Activated naive CD8-positive, alpha-beta T cell treated with anti-CD3 and anti-CD28 coated beads for 36 hours (primary cell): ENCODE data around the gene GNAL. TPM values are rescaled to one million over a fixed set of nuclear protein-coding genes. Genes with fewer than 3 reads are reported as not detected.
"Not testable (repeated sequence)": the region's sequence is repeated elsewhere in the genome, so short reads cannot be mapped to it uniquely, and the experiment has no call there.

ENCODE experiments used
- DNase-seq: peaks from one replicate; pipeline ENCODE4 v3.0.0; 2021
- H3K27ac Mint-ChIP-seq: one replicate; pipeline ENCODE4 v1.8.0; 2022; ENCODE audit warnings: mild to moderate bottlenecking, moderate library complexity, mixed read lengths
- H3K27me3 Mint-ChIP-seq: one replicate; pipeline ENCODE4 v1.8.0; 2022; ENCODE audit warnings: mild to moderate bottlenecking, mixed read lengths
- H3K36me3 Mint-ChIP-seq: one replicate; pipeline ENCODE4 v1.8.0; 2021; ENCODE audit warnings: mild to moderate bottlenecking, mixed read lengths
- H3K4me1 Mint-ChIP-seq: one replicate; pipeline ENCODE4 v1.8.0; 2021; ENCODE audit warnings: mixed read lengths
- H3K4me3 Mint-ChIP-seq: one replicate; pipeline ENCODE4 v1.8.0; 2022; ENCODE audit warnings: mild to moderate bottlenecking, moderate library complexity, mixed read lengths
- H3K9me3 Mint-ChIP-seq: one replicate; pipeline ENCODE4 v1.8.0; 2022; ENCODE audit warnings: mixed read lengths
- total RNA-seq, 2 experiments: library from RNA; stranded (reverse); gene quantifications; one replicate each; pipeline ENCODE4 v1.2.3, GENCODE V29; 2021

GNAL gene
- total RNA-seq, 2 experiments from 2014 or later: 0.04 TPM; not detected in 1

DNA sequence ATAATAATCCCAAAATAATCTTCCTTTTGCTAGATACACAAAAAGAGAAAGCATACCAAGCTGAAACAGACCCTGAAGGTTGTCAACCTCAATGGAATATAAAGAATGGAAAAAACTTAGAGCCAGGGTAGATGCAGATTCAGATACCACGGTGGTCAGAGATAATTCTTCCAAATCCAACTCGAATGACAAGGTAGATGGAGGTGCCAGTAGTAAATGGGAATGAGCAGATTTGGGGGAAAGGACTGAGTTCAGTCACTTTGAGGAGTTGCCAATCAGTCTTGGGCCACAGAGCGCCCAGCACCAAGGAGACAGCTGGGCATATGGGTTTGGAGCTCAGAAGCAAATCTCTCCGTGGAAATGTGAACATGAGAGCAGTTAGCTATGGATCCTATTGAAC is 158.7 kb downstream of the GNAL start:
- no peaks in the 10 kb centered on the region for H3K9me3 Mint-ChIP-seq
- peaks cover 2% of the 10 kb centered on the region for H3K36me3 Mint-ChIP-seq
- H3K4me3 Mint-ChIP-seq: no peak overlapping the region
- no peaks in the 10 kb centered on the region for H3K27me3 Mint-ChIP-seq
- peaks cover 25% of the 10 kb centered on the region for H3K4me1 Mint-ChIP-seq
- DNase-seq: no peak
- no peak overlapping the region for H3K27ac Mint-ChIP-seq

DNA sequence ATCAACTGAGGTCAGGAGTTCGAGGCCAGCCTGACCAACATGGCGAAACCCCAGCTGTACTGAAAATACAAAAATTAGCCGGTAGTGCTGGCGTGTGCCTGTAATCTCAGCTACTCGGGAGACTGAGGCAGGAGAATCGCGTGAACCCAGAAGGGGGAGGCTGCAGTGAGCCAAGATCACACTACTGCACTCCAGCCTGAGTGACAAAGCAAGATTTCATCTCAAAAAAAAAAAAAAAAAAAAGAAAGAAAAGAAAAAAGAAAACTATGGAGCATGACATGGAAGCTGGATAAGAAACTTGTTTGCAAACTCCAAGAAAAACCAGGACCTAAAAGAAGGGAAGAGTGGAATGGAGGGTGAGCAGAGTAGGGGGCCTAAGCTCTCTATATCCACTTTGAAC is 160.2 kb downstream of the GNAL start:
- H3K27ac Mint-ChIP-seq: peak overlapping the region; percentile 58
- H3K4me3 Mint-ChIP-seq: no peak overlapping the region
- peaks cover 35% of the 10 kb centered on the region for H3K4me1 Mint-ChIP-seq
- H3K9me3 Mint-ChIP-seq: no peaks in the 10 kb centered on the region
- no peak for DNase-seq
- peaks cover 2% of the 10 kb centered on the region for H3K36me3 Mint-ChIP-seq
- H3K27me3 Mint-ChIP-seq: no peaks in the 10 kb centered on the region

DNA sequence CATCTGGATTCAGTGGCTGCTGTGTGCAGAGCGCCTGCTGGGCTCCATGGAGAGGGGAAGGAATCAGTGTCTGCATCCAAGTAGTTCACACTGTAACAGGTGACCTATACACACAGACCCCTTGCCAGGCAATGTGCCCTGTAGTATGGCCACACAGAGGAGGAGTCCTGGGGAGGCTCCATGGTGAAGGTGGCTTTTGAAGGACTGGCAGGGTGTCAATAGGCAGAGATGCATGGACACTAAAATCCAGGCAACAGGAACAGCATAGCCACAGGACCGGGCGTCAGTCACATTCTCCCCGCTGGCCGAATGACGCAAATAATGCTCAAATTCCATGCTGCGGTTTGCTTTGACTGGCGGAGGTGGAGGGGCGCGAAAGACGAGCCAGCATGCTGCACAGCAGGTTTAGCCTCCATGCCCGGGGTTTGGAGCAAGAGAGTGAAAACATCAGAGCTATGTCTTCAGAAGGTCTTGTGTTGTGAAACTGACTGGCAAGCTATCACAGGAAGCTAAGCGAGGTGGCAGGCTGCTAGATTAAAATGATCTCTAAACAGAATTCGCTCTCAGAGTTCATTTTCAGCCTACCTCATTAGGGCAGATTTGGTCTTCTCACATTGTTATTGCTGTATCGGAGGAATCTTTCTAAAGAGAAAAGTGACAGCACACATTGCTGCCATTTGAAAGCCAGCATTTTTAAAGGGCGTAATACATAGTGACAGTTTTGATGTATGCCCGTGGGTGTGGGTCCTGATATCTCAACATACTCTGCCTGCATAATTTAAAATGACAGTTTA is 161.0 kb downstream of the GNAL start:
- H3K27me3 Mint-ChIP-seq: no peaks in the 10 kb centered on the region
- H3K36me3 Mint-ChIP-seq: peaks cover 2% of the 10 kb centered on the region
- H3K4me1 Mint-ChIP-seq: peaks cover 37% of the 10 kb centered on the region
- peak; percentile 64 for DNase-seq
- peak overlapping the region; percentile 100 for H3K27ac Mint-ChIP-seq
- H3K4me3 Mint-ChIP-seq: peak overlapping the region; percentile 100
- no peaks in the 10 kb centered on the region for H3K9me3 Mint-ChIP-seq

DNA sequence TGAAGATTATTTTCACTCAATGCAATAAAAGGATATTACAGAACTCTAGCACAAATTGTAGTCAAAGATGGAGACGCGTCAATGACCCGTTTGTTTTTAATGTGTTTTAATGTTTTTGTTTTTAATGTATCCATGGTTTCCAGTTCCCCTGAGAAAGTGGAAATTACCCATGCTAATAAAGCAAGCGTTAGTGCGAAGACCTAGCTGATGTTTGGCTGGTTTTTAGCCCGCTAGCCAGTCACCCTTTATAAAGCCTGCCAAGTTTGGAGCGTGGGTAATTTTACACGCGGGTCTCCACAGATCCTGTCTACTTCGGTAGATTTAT is 161.7 kb downstream of the GNAL start:
- H3K36me3 Mint-ChIP-seq: peaks cover 2% of the 10 kb centered on the region
- H3K27me3 Mint-ChIP-seq: no peaks in the 10 kb centered on the region
- H3K27ac Mint-ChIP-seq: peak overlapping the region; percentile 100
- peak overlapping the region; percentile 100 for H3K4me3 Mint-ChIP-seq
- H3K9me3 Mint-ChIP-seq: no peaks in the 10 kb centered on the region
- no peak for DNase-seq
- peaks cover 40% of the 10 kb centered on the region for H3K4me1 Mint-ChIP-seq

DNA sequence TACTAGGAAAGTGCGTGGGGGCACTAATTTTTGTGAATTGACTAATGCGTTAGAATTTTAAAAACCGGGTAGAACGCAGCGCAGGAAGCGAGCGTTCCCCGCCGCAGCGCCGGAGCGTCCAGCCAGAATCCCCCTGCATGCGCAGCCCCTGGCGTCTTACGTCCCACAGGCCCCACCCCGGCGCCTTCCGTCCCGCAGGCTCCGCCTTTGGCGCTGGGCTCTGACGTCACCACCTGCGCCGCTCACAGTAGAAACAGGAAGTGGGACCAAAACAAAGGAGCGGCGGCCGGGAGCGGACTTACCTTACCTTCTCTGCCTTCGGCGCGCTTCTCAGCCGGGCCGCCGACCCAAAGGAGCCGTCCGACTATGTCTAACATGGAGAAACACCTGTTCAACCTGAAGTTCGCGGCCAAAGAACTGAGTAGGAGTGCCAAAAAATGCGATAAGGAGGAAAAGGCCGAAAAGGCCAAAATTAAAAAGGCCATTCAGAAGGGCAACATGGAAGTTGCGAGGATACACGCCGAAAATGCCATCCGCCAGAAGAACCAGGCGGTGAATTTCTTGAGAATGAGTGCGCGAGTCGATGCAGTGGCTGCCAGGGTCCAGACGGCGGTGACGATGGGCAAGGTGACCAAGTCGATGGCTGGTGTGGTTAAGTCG is 162.2 kb downstream of the GNAL start, which contains the start of gene CHMP1B:
Gene CHMP1B (plus strand): TSS at position 268 of the 660 bp plus-strand sequence. CDS start 99 bp downstream, at position 367.
- Mint-ChIP-seq H3K4me3 (peak within 1 kb of the TSS; percentile 100), H3K9me3 (no peaks in the 10 kb centered on the region)

DNA sequence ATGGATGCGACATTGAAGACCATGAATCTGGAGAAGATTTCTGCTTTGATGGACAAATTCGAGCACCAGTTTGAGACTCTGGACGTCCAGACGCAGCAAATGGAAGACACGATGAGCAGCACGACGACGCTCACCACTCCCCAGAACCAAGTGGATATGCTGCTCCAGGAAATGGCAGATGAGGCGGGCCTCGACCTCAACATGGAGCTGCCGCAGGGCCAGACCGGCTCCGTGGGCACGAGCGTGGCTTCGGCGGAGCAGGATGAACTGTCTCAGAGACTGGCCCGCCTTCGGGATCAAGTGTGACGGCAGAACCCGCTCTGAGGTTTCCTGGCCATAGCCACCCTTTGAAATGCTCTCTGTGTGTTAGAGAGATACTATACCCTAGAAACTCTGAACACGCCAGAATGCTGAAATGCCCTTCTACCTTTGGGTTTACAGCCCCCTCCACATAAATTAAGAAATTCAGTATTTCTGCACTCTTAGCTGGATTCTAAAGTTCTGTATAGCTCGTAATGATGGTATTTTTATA is 162.8 kb downstream of the GNAL start:
- Mint-ChIP-seq H3K4me1 (peaks cover 40% of the 10 kb centered on the region), H3K4me3 (peak overlapping the region; percentile 100), H3K27ac (peak overlapping the region; percentile 100), H3K27me3 (no peaks in the 10 kb centered on the region), H3K9me3 (no peaks in the 10 kb centered on the region), H3K36me3 (peaks cover 2% of the 10 kb centered on the region)
- peak; percentile 51 for DNase-seq

More for the DNA sequence above, 162.2 kb downstream of the GNAL start, which contains the start of gene CHMP1B:
- Mint-ChIP-seq H3K4me1 (peaks cover 40% of the 10 kb centered on the region), H3K27me3 (no peaks in the 10 kb centered on the region), H3K27ac (peak within 1 kb of the TSS; percentile 100), H3K36me3 (peaks cover 2% of the 10 kb centered on the region)
- DNase-seq: peak; percentile 96

DNA sequence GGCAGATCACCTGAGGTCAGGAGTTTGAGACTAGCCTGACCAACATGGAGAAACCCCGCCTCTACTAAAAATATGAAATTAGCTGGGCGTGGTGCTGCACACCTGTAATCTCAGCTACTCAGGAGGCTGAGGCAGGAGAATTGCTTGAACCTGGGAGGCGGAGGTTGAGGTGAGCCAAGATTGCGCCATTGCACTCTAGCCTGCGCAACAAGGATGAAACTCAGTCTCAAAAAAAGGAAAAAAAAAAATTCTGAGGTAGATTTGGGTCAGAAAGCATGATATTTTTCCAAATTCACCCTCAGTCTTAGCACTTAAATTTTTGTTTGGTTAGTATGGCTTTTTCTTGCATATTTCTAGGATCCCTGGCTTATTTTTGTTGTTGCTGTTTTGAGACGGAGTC is 165.5 kb downstream of the GNAL start:
- Mint-ChIP-seq H3K4me1 (peaks cover 37% of the 10 kb centered on the region), H3K27ac (peak overlapping the region; percentile 58)
- H3K36me3 Mint-ChIP-seq, H3K27me3 Mint-ChIP-seq, DNase-seq, H3K4me3 Mint-ChIP-seq, H3K9me3 Mint-ChIP-seq: not testable (repeated sequence)

DNA sequence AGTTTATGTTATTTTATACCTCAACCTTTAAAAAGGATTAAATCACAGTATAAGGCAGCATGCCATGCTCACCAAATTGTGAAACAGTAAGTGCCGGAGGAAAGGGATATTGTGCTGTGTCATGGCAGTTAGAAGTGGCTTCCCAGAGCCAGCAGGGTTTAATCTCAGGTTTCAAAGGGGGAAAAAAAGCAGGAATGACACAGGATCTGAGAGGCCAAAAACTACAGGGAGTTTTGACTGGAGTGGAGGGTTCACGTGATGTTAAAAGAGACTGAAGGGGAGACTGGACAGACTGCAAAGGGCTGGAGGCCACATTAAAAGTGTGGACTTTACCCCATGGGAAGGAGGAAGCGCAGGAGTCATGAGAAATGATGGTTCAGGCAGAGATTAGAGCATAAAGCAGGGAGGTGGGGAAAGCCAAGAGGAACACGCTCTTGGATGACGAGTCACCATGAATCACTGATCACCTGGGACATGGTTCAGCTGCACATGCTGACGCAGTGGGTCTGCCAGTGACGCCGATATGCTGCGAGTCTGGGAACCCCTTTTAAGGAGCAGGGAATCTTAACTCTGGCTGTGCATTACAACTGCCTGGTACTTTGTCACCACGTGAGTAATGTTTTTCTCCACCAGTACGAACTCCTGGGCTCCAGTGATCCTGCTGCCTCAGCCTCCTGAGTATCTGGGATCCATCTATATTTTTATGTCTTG is 168.3 kb downstream of the GNAL start:
- Mint-ChIP-seq H3K27me3 (no peaks in the 10 kb centered on the region), H3K4me1 (peaks cover 27% of the 10 kb centered on the region), H3K27ac (no peak overlapping the region)

DNA sequence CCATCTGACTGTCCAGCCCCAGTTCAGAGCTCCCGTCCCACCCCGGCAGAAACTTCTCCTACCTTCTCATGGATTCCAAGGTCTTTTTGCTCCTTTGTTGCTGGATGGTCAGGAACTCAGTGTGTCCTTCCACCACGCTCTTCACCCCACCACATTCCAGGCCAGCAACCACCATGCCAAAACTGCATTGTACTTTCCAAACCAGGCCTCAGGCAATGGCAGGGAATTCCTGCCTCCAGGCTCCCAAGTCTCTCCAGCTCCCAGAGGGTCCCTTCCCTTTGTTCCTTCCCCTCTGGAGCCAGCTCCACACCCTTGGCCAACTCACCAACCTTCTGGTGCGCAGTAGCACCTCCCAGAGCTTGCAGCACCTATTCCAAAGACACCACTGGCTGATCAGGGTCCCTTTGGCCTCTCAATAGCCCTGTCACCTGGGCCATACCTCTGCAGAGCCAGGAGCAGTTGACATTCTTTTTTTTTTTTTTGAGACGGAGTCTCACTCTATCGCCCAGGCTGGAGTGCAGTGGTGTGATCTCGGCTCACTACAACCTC is 170.3 kb downstream of the GNAL start:
- Mint-ChIP-seq H3K9me3 (no peaks in the 10 kb centered on the region), H3K27me3 (no peaks in the 10 kb centered on the region), H3K4me3 (no peak overlapping the region), H3K4me1 (peaks cover 13% of the 10 kb centered on the region), H3K36me3 (no peaks in the 10 kb centered on the region), H3K27ac (no peak overlapping the region)
- no peak for DNase-seq

More for the DNA sequence above, 168.3 kb downstream of the GNAL start:
- H3K36me3 Mint-ChIP-seq: no peaks in the 10 kb centered on the region
- H3K9me3 Mint-ChIP-seq: no peaks in the 10 kb centered on the region
- no peak for DNase-seq
- no peak overlapping the region for H3K4me3 Mint-ChIP-seq

DNA sequence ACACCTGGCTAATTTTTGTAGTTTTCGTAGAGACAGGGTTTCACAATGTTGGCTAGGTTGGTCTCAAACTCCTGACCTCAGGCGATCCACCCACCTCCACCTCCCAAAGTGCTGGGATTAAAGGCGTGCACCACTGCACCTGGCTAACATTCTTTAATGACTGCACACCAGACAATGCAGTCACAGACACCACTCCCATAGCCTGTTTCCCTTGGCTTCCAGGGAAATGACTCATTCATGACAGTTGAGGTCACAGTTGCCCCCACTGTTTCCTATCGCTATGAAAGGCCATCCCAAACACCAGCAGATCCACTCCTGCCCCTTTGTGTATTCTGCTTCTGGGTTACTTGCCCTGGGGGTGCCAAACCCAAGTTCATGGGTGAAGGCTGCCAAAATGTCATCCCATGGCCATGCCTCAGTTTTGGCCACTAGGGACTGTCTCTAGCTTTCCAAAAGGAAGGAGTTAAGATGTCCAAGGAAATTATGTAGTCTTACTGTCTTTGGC is 170.9 kb downstream of the GNAL start:
- Mint-ChIP-seq H3K36me3 (no peaks in the 10 kb centered on the region), H3K27ac (no peak overlapping the region), H3K27me3 (no peaks in the 10 kb centered on the region), H3K4me1 (peaks cover 13% of the 10 kb centered on the region), H3K9me3 (no peaks in the 10 kb centered on the region), H3K4me3 (no peak overlapping the region)
- DNase-seq: no peak

DNA sequence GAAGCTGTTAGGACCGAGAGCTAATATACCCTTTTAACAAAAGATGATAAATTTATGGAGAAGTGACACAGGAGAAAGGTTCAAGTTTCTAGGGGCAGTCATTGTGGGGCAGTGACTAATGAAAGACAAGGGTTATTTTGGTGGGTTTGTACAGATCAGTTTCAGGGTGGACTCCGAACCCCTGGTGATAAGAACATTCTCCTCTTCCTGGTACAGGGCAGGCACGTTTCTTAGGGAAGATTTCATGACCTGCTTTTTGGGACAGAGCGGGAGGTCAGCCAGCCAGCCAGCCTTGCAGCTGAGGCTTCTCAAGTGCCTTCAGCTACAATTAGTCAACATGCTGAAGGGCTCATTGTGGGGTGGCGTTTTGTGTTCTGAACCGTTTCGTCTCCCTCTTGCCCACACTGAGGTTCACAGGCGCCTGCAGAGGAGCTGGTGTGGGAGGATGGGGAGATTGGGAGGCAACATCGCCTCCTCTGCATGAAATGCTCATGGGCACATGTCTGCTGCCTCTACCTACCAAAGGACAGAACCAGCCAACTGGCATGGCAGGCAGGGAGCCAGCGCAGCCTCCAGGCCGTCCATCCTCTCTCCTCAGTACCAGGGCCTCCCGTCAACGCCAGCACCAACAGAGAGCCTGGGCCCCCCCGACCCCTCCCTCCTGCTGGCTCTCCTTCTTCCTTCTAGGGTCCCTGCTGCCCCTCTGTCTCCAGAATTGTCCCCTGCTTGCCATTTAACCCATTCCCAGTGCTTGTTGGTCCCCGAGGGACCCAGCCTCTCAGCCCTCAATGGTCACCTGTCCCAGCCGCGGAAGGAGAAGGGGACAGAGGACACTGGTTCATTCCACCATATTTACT is 171.8 kb downstream of the GNAL start:
- H3K36me3 Mint-ChIP-seq: no peaks in the 10 kb centered on the region
- no peaks in the 10 kb centered on the region for H3K27me3 Mint-ChIP-seq
- no peak overlapping the region for H3K4me3 Mint-ChIP-seq
- no peaks in the 10 kb centered on the region for H3K9me3 Mint-ChIP-seq
- DNase-seq: no peak
- no peak overlapping the region for H3K27ac Mint-ChIP-seq
- peaks cover 10% of the 10 kb centered on the region for H3K4me1 Mint-ChIP-seq

DNA sequence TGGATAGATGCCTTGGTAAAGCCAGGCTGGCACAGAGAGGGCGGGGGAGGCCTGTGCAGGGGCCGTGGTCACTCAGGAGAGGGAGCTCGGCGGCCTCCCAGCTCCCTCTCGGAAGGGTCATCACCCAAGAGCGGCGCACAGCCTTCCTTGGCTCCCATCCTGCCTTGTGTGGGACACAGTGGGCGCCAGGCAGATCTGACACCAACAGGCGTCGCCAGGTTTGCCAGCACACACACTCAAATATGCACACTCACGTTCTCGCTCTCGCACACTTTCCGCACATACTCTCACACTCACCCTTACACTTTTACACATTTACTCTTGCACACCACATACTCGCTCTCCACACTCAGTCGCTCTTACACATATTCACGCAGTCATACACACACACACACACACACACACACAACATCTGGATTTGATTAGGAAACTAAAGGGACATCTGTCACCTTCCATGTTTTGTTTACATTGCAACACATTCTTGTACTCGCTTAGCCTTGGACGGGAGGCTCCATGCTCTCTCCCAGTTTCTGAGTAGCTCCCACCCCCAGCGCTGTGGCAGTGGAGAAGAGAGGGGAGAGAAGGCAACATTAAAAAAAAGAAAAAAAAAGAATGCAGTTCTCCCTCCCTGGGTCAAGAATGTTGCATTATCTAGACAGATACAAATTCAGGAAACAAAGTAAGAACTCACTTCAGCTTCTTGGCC is 172.7 kb downstream of the GNAL start:
- no peak overlapping the region for H3K4me3 Mint-ChIP-seq
- H3K36me3 Mint-ChIP-seq: no peaks in the 10 kb centered on the region
- peaks cover 10% of the 10 kb centered on the region for H3K4me1 Mint-ChIP-seq
- H3K27ac Mint-ChIP-seq: no peak overlapping the region
- DNase-seq: no peak
- no peaks in the 10 kb centered on the region for H3K9me3 Mint-ChIP-seq
- no peaks in the 10 kb centered on the region for H3K27me3 Mint-ChIP-seq

DNA sequence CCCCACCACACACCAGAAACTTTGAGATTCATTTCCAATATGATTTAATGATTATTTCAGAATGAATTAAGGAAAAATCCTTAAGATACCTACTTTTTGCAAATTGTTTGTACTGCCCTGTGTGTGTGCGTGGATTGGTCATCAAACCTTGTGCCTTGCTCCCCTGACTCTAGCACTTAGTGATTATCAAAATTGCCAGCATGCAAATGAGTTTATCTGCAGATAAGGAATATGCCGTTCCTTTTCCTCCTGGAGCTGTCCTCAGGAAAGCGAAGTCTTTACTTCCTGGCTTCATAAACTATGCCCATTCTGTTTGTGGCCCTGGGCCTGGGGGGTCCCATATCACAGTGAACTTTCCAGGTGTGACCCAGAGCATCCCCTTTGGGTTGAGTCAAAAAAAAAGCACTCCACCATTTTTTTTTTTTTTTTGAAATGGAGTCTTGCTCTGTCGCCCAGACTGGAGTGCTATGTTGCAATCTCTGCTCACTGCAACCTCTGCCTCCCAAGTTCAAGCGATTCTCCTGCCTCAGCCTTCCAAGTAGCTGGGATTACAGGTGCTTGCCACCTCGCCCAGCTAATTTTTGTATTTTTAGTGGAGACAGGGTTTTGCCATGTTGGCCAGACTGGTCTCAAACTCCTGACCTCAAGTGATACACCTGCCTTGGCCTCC is 173.5 kb downstream of the GNAL start:
- Mint-ChIP-seq H3K4me3 (no peak overlapping the region), H3K9me3 (no peaks in the 10 kb centered on the region), H3K4me1 (peaks cover 10% of the 10 kb centered on the region), H3K27me3 (no peaks in the 10 kb centered on the region), H3K27ac (no peak overlapping the region), H3K36me3 (no peaks in the 10 kb centered on the region)
- no peak for DNase-seq
